BJ (cell line): ENCODE measurements around the gene EEF1A2. TPM values are rescaled to one million over a fixed set of nuclear protein-coding genes. Genes with fewer than 3 reads are reported as not detected.

ENCODE experiments used
- CTCF ChIA-PET: fragments of 350-600 bp; formaldehyde crosslinking; extraction: SDS; loops from one replicate; lab custom pipeline; 2021; ENCODE audit warnings: antibody characterized with exemption, inconsistent platforms; lab: Yijun Ruan, JAX
- POLR2A ChIA-PET: fragments of 300-600 bp; sonication (Branson Sonifier 250); formaldehyde crosslinking; extraction: SDS; loops from one replicate; lab custom pipeline; 2021; ENCODE audit warnings: antibody characterized with exemption; lab: Charles Lee
- DNase-seq: peaks from one replicate; pipeline ENCODE4 v3.0.0-alpha.2; 2011; ENCODE audit warnings: low read depth
- H3K27me3 ChIP-seq: 2 replicates; pipeline ENCODE4 v1.6.0; 2011; ENCODE audit warnings: low read length; ENCODE audit not compliant: control insufficient read depth, insufficient read depth
- H3K36me3 ChIP-seq: 2 replicates; pipeline ENCODE4 v1.5.1; 2011; ENCODE audit warnings: low read length; ENCODE audit not compliant: control insufficient read depth, insufficient read depth
- H3K4me3 ChIP-seq: 2 replicates; pipeline ENCODE4 v1.5.1; 2011; ENCODE audit warnings: low read depth, mild to moderate bottlenecking, control low read depth, low read length
- polyA plus RNA-seq: library from polyadenylated mRNA; depleted of rRNA; stranded (reverse); fragments of >200 nt; gene quantifications from 2 replicates; pipeline ENCODE4 v1.2.3, GENCODE V29; 2011
- TF ChIP-seq, protein P1 (sequence below): IDR thresholded peaks from 2 replicates; pipeline ENCODE4 v1.5.1; 2011; ENCODE audit warnings: low read depth, mild to moderate bottlenecking, control low read depth, inconsistent platforms, low read length, moderate library complexity; ENCODE audit not compliant: insufficient read depth

EEF1A2 gene
- polyA plus RNA-seq, 1 experiment, result 9.4 TPM

DNA sequence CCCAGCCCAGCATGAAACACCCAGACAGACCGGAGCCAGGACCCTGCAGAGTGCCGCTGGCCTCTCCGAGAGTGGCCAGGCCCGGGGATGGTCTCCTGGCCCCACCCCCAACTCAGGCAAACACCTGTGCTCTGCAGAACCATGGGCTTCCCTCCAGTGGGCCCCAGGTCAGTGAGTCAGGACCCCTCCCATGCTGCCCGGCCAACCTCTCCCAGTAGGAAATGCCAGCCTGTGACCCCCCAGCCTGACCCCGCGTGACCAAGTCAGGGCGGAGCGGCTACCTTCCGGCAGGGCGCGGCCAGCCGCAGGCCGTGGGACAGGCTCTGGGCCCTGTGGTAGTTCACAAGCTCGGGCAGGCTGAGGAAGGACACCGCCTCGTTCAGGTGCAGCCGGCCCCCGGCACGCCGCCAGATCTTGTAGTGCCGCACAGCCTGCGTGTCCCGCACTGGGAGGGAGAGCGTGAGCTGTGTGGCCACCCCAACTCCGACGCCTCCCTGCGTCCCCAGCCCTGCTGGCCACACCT lies 35.0 kb upstream of the EEF1A2 start:
- ChIA-PET CTCF (interaction anchor here (1.8 kb wide), 1 partner anchor 440 kb away, joined by 9 read pairs; no protein-coding TSS in a partner anchor), POLR2A (no interaction called here)
- H3K4me3 ChIP-seq, result no peak overlapping the region
- TF ChIP-seq, protein P1, sequence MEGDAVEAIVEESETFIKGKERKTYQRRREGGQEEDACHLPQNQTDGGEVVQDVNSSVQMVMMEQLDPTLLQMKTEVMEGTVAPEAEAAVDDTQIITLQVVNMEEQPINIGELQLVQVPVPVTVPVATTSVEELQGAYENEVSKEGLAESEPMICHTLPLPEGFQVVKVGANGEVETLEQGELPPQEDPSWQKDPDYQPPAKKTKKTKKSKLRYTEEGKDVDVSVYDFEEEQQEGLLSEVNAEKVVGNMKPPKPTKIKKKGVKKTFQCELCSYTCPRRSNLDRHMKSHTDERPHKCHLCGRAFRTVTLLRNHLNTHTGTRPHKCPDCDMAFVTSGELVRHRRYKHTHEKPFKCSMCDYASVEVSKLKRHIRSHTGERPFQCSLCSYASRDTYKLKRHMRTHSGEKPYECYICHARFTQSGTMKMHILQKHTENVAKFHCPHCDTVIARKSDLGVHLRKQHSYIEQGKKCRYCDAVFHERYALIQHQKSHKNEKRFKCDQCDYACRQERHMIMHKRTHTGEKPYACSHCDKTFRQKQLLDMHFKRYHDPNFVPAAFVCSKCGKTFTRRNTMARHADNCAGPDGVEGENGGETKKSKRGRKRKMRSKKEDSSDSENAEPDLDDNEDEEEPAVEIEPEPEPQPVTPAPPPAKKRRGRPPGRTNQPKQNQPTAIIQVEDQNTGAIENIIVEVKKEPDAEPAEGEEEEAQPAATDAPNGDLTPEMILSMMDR, result no peak
- no peak for DNase-seq
- H3K36me3 ChIP-seq, result no peaks in the 10 kb centered on the region
- peaks cover 2% of the 10 kb centered on the region; the same call in 1 of the 2 replicates for H3K27me3 ChIP-seq

DNA sequence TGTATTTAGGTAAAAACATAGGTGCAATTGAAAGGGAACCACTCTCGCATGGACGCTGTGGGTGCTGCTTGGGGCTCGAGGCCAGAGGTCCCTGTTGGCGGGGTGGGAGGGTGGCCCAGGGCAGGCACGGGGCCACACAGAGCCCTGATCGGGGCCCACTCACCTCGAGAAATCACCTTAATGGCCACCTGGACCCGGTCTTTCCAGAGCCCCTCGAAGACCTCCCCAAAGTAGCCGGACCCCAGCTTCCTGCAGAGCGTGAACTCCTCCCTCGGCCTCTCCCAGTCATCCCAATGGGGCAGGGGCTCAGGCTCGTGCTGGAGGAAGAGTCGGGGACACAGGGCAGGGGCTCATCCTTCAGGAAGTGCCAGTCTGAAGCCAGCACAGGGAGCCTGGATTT lies 34.5 kb upstream of the EEF1A2 start:
- TF ChIP-seq, protein P1, result no peak
- DNase-seq, result no peak
- POLR2A ChIA-PET, result no interaction called here
- CTCF ChIA-PET, result interaction anchor here (0.7 kb wide), 1 partner anchor 12 kb away, joined by 4 read pairs; the partner anchor contains the start of gene PPDPF
- Histone ChIP-seq H3K36me3 (no peaks in the 10 kb centered on the region), H3K27me3 (peaks cover 2% of the 10 kb centered on the region; the same call in 1 of the 2 replicates), H3K4me3 (no peak overlapping the region)

DNA sequence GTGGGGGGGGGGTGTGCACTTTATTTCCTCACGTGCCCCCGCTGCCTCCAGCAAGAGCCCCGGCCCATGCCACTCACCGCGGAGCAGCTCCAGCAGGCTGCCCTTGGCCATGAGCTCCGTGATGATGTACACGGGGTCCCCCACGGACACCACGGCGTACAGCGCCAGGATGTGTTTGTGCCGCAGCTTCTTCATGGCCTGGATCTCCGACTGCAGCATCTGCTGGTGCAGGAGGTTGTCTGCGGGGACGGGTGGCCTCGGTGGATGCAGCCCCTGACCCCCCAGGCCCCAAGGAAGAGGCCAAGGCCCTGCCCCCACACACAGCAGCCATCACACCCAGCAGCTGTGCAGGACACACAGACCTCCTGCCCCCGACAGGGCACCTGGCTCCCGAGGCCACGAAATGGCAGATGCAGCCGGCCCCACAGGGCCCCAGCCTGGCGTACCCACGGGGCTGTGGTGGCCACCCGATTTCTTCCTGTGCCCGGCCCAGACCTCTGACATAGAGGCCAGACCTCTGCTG lies 33.6 kb upstream of the EEF1A2 start:
- Histone ChIP-seq H3K4me3 (no peak overlapping the region), H3K36me3 (no peaks in the 10 kb centered on the region), H3K27me3 (peaks cover 2% of the 10 kb centered on the region; the same call in 1 of the 2 replicates)
- POLR2A ChIA-PET, result no interaction called here
- TF ChIP-seq, protein P1, result no peak
- CTCF ChIA-PET, result no interaction called here
- DNase-seq, result no peak

DNA sequence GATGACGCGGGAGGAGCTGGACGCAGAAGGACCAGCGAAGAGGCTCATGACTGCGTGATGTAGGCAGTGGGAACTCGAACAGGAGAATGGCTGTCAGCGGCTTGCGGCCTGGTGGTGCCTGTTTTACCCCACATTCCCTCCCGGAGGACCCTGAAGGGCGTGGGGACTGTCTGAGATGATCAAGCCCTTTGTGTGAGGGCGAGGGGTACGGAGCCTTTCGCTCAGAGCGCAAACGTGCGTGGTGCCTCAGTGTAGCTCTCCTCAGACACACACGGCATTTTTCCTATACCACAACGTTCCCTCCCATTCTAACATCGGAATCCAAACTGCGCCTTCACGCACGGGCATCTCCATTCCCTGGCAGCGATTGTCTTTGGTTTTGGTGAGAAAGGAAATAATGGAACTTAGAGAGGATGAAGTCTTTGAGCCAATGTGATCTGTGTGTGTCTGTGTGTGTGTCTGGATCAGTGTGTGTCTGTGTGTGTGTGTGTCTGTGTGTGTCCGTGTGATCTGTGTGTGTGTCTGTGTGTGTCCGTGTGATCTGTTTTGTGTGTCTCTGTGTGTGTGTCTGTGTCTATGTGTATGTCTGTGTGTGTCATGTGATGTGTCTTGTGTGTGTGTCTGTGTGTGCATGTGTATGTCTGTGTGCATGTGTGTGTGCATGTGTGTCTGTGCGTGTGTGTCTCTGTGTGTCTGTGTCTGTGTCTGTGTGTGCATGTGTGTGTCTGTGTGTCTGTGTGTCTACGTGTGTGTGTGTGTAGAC lies 33.0 kb upstream of the EEF1A2 start:
- TF ChIP-seq, protein P1, result no peak
- Histone ChIP-seq H3K4me3 (no peak overlapping the region), H3K36me3 (no peaks in the 10 kb centered on the region), H3K27me3 (peaks cover 2% of the 10 kb centered on the region; the same call in 1 of the 2 replicates)
- no peak for DNase-seq
- POLR2A ChIA-PET, result no interaction called here
- CTCF ChIA-PET, result no interaction called here

DNA sequence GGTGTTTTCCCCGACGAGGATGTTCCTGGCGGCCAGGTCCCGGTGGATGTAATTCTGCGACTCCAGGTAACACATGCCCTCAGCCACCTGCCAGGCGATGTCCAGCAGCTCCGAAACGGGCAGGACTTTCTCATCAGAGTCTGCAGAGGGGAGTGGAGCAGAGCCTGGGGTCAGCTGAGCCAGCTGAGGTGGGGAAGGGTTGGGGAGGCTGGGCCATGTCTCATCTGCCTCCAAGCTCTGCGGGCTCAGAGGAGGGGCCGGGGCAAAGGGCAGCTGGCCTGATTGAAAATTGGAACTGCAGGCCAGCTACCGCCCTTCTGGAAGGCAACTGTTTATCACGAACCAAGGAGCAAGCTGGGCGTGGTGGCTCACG lies 31.9 kb upstream of the EEF1A2 start:
- DNase-seq, result no peak
- CTCF ChIA-PET, result interaction anchor here (1.0 kb wide), 1 partner anchor 9 kb away, joined by 4 read pairs; no protein-coding TSS in a partner anchor
- H3K4me3 ChIP-seq, result no peak overlapping the region
- POLR2A ChIA-PET, result no interaction called here
- TF ChIP-seq, protein P1, result no peak
- peaks cover 2% of the 10 kb centered on the region; the same call in 1 of the 2 replicates for H3K27me3 ChIP-seq
- no peaks in the 10 kb centered on the region for H3K36me3 ChIP-seq
